ENCODE results near the gene LARP7. TPM values are rescaled to one million over a fixed set of nuclear protein-coding genes. Genes with fewer than 3 reads are reported as not detected.

The LARP7 gene
- polyA plus RNA-seq, 1 donor (not counting 4 experiments of a cell fraction or from before 2014, with no cell fraction given): 33.3 TPM

DNA sequence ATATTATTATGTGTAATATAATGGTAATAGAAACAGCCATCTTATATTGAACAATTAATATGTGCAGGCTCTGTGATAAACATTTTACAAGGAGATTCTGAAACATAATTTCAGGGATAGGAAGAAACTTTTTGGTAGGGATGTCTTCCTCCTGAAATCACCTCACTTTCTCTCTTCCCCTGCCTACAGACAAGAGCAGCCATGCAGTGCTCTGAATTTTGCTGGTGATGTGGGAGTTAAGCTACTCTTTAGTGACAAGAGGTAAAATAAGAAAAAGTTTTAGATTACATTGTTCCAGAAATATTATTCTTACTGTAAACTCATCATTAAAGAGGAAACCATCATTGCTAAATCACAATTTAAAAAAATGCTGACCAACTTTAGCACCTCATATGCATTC, 36.1 kb downstream of the LARP7 start:
- no peaks in the 10 kb centered on the region for H3K9me1 ChIP-seq (ENCODE audit: control insufficient read depth, extremely low read depth, insufficient read depth, low read length)
- H3K4me1 ChIP-seq (ENCODE audit: control insufficient read depth, extremely low read depth, insufficient read depth, low read length): no peaks in the 10 kb centered on the region
- no peak overlapping the region for H3K9ac ChIP-seq (ENCODE audit: control insufficient read depth, extremely low read depth, insufficient read depth, low read length)
- DNase-seq (ENCODE audit: low read depth, low spot score) (no peak), FAIRE-seq (no peak)
- no peak overlapping the region for H3K27ac ChIP-seq (ENCODE audit: control insufficient read depth, insufficient read depth, low read length)
- H3K36me3 ChIP-seq (ENCODE audit: control insufficient read depth in 2 of 2, extremely low read depth in 1 of 2, insufficient read depth in 2 of 2, low read length in 2 of 2): no peaks in the 10 kb centered on the region
- H3K9me3 ChIP-seq (ENCODE audit: control insufficient read depth, low read depth, low read length): no peaks in the 10 kb centered on the region
- H3K27me3 ChIP-seq (ENCODE audit: control insufficient read depth, extremely low read depth, insufficient read depth, low read length): no peaks in the 10 kb centered on the region
- TF ChIP-seq CTCF (optimal IDR thresholded peaks at IDR 0.05 in 1 of 3, IDR thresholded peaks at IDR 0.05 in 1 of 3, conservative IDR thresholded peaks at IDR 0.05 in 1 of 3; ENCODE audit: extremely low read depth in 1 of 3, insufficient read depth in 2 of 3, low read length in 3 of 3) (no peak), EZH2 (IDR thresholded peaks at IDR 0.05; ENCODE audit: low read length) (no peak)
- H4K20me1 ChIP-seq (ENCODE audit: control insufficient read depth, extremely low read depth, insufficient read depth, low read length): no peaks in the 10 kb centered on the region
- H2AFZ ChIP-seq (ENCODE audit: control insufficient read depth, low read length): no peak overlapping the region
- H3K4me2 ChIP-seq (ENCODE audit: control insufficient read depth, extremely low read depth, insufficient read depth, low read depth, low read length): no peak overlapping the region
- dilution Hi-C loops (cut with MboI; ENCODE audit: extremely low pct_ligation_motif_present, low sequenced_read_pairs): no loop called here
- H3K4me3 ChIP-seq (ENCODE audit: control insufficient read depth in 2 of 3, extremely low read depth in 1 of 3, insufficient read depth in 2 of 3, low read depth in 1 of 3, low read length in 3 of 3): no peak overlapping the region
- H3K79me2 ChIP-seq (ENCODE audit: control insufficient read depth, insufficient read depth, low read length): no peaks in the 10 kb centered on the region

DNA sequence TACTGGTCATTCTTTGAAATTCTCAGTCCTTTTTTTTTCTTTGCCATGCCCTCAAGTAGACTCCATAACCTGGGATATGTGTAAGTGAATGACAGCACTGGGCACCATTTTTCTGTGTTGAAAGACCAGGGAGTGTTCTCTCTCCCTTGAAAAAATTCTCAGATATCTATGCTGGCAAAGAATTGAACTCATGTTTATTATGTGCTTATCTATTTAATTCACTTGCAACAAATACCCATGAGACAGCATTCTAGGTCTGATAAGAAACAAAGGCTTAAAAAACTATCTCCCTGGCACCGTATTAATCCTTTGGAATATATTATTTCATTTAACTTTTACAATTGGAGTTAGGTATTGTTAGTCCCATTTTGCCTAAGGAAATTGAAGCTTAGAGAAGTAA, 36.7 kb downstream of the LARP7 start:
- FAIRE-seq: no peak
- H3K4me1 ChIP-seq (ENCODE audit: control insufficient read depth, extremely low read depth, insufficient read depth, low read length): no peaks in the 10 kb centered on the region
- H3K27me3 ChIP-seq (ENCODE audit: control insufficient read depth, extremely low read depth, insufficient read depth, low read length): no peaks in the 10 kb centered on the region
- no peaks in the 10 kb centered on the region for H4K20me1 ChIP-seq (ENCODE audit: control insufficient read depth, extremely low read depth, insufficient read depth, low read length)
- H3K79me2 ChIP-seq (ENCODE audit: control insufficient read depth, insufficient read depth, low read length): no peaks in the 10 kb centered on the region
- dilution Hi-C loops (cut with MboI; ENCODE audit: extremely low pct_ligation_motif_present, low sequenced_read_pairs): no loop called here
- no peaks in the 10 kb centered on the region for H3K9me1 ChIP-seq (ENCODE audit: control insufficient read depth, extremely low read depth, insufficient read depth, low read length)
- TF ChIP-seq CTCF (optimal IDR thresholded peaks at IDR 0.05 in 1 of 3, IDR thresholded peaks at IDR 0.05 in 1 of 3, conservative IDR thresholded peaks at IDR 0.05 in 1 of 3; ENCODE audit: extremely low read depth in 1 of 3, insufficient read depth in 2 of 3, low read length in 3 of 3) (no peak), EZH2 (IDR thresholded peaks at IDR 0.05; ENCODE audit: low read length) (no peak)
- H2AFZ ChIP-seq (ENCODE audit: control insufficient read depth, low read length): no peak overlapping the region
- DNase-seq (ENCODE audit: low read depth, low spot score): no peak
- H3K4me3 ChIP-seq (ENCODE audit: control insufficient read depth in 2 of 3, extremely low read depth in 1 of 3, insufficient read depth in 2 of 3, low read depth in 1 of 3, low read length in 3 of 3): no peak overlapping the region
- no peak overlapping the region for H3K4me2 ChIP-seq (ENCODE audit: control insufficient read depth, extremely low read depth, insufficient read depth, low read depth, low read length)
- no peak overlapping the region for H3K27ac ChIP-seq (ENCODE audit: control insufficient read depth, insufficient read depth, low read length)
- H3K9me3 ChIP-seq (ENCODE audit: control insufficient read depth, low read depth, low read length): no peaks in the 10 kb centered on the region
- no peak overlapping the region for H3K9ac ChIP-seq (ENCODE audit: control insufficient read depth, extremely low read depth, insufficient read depth, low read length)
- H3K36me3 ChIP-seq (ENCODE audit: control insufficient read depth in 2 of 2, extremely low read depth in 1 of 2, insufficient read depth in 2 of 2, low read length in 2 of 2): no peaks in the 10 kb centered on the region
